ENCODE results near the gene SIPA1L3.
A peak's percentile ranks its signal among the peaks of the same experiment; 100 is the strongest.

SIPA1L3 gene

GRCh38 chr19:37966662-37967231 is 59.7 kb downstream of the SIPA1L3 start:
- TF ChIP-seq SNAI2 (CRISPR knock-in tag; IDR thresholded peaks at IDR 0.05), result no peak
- no peak for TF ChIP-seq ZFP3 (CRISPR knock-in tag; IDR thresholded peaks at IDR 0.05)
- no peak for TF ChIP-seq RARB (CRISPR knock-in tag; IDR thresholded peaks at IDR 0.05)
- TF ChIP-seq PPARA (CRISPR knock-in tag; IDR thresholded peaks at IDR 0.05; ENCODE audit: borderline replicate concordance), result no peak
- no peak for TF ChIP-seq ZNF8 (CRISPR knock-in tag; IDR thresholded peaks at IDR 0.05)
- TF ChIP-seq, protein P1, sequence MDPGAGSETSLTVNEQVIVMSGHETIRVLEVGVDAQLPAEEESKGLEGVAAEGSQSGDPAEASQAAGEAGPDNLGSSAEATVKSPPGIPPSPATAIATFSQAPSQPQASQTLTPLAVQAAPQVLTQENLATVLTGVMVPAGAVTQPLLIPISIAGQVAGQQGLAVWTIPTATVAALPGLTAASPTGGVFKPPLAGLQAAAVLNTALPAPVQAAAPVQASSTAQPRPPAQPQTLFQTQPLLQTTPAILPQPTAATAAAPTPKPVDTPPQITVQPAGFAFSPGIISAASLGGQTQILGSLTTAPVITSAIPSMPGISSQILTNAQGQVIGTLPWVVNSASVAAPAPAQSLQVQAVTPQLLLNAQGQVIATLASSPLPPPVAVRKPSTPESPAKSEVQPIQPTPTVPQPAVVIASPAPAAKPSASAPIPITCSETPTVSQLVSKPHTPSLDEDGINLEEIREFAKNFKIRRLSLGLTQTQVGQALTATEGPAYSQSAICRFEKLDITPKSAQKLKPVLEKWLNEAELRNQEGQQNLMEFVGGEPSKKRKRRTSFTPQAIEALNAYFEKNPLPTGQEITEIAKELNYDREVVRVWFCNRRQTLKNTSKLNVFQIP (CRISPR knock-in tag; IDR thresholded peaks at IDR 0.05; ENCODE audit: borderline replicate concordance, low read depth), result no peak
- TF ChIP-seq ZFP30 (CRISPR knock-in tag; IDR thresholded peaks at IDR 0.05), result no peak
- no peak for TF ChIP-seq CSDC2 (CRISPR knock-in tag; IDR thresholded peaks at IDR 0.05)
- TF ChIP-seq, protein P2, sequence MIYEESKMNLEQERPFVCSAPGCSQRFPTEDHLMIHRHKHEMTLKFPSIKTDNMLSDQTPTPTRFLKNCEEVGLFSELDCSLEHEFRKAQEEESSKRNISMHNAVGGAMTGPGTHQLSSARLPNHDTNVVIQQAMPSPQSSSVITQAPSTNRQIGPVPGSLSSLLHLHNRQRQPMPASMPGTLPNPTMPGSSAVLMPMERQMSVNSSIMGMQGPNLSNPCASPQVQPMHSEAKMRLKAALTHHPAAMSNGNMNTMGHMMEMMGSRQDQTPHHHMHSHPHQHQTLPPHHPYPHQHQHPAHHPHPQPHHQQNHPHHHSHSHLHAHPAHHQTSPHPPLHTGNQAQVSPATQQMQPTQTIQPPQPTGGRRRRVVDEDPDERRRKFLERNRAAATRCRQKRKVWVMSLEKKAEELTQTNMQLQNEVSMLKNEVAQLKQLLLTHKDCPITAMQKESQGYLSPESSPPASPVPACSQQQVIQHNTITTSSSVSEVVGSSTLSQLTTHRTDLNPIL (CRISPR knock-in tag; IDR thresholded peaks at IDR 0.05; ENCODE audit: low read depth), result no peak
- no peak for TF ChIP-seq TOX (CRISPR knock-in tag; IDR thresholded peaks at IDR 0.05; ENCODE audit: borderline replicate concordance)
- no peak for TF ChIP-seq GLIS3 (CRISPR knock-in tag; IDR thresholded peaks at IDR 0.05)
- TF ChIP-seq ARNTL (CRISPR knock-in tag; IDR thresholded peaks at IDR 0.05; ENCODE audit: borderline replicate concordance, low read depth), result no peak
- TF ChIP-seq TSHZ2 (CRISPR knock-in tag; IDR thresholded peaks at IDR 0.05), result no peak
- no peak for TF ChIP-seq ISL1 (CRISPR knock-in tag; IDR thresholded peaks at IDR 0.05)
- no peak for TF ChIP-seq ZNF565 (CRISPR knock-in tag; conservative IDR thresholded peaks at IDR 0.05; ENCODE audit: low read depth)
- no peak for TF ChIP-seq ZNF70 (CRISPR knock-in tag; IDR thresholded peaks at IDR 0.05)
- TF ChIP-seq, protein P3, sequence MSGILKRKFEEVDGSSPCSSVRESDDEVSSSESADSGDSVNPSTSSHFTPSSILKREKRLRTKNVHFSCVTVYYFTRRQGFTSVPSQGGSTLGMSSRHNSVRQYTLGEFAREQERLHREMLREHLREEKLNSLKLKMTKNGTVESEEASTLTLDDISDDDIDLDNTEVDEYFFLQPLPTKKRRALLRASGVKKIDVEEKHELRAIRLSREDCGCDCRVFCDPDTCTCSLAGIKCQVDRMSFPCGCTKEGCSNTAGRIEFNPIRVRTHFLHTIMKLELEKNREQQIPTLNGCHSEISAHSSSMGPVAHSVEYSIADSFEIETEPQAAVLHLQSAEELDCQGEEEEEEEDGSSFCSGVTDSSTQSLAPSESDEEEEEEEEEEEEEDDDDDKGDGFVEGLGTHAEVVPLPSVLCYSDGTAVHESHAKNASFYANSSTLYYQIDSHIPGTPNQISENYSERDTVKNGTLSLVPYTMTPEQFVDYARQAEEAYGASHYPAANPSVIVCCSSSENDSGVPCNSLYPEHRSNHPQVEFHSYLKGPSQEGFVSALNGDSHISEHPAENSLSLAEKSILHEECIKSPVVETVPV (CRISPR knock-in tag; IDR thresholded peaks at IDR 0.05), result no peak
- ATAC-seq, result peak; percentile 16; the same call in 2 of the 3 replicates

DNA sequence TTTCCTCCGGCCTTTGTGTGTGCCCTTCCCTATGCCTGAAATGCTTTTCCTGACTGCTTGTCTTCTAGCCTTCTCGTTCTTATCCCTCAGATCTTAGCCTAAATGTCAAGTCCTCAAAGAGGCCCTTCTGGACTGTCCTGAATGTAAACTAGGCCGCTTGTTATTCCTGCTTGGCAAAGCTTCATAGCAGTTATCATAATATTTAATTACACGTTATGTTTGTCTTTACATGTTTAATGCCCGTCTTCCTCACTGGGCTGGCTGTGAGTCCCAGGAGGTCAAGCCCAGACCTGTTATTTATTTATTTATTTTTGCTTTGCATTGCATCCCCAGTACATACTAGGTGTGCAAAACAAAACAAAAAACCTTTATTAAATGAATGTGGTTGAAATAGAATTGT is 62.7 kb downstream of the SIPA1L3 start:
- no peak for TF ChIP-seq TSHZ2 (CRISPR knock-in tag; IDR thresholded peaks at IDR 0.05)
- TF ChIP-seq GLIS3 (CRISPR knock-in tag; IDR thresholded peaks at IDR 0.05), result no peak
- no peak for TF ChIP-seq ESRRG (CRISPR knock-in tag; IDR thresholded peaks at IDR 0.05)
- TF ChIP-seq, protein P2 (CRISPR knock-in tag; IDR thresholded peaks at IDR 0.05; ENCODE audit: low read depth), result no peak
- no peak for TF ChIP-seq PPARA (CRISPR knock-in tag; IDR thresholded peaks at IDR 0.05; ENCODE audit: borderline replicate concordance)
- no peak for TF ChIP-seq ZNF70 (CRISPR knock-in tag; IDR thresholded peaks at IDR 0.05)
- TF ChIP-seq, protein P1 (CRISPR knock-in tag; IDR thresholded peaks at IDR 0.05; ENCODE audit: borderline replicate concordance, low read depth), result no peak
- no peak for TF ChIP-seq ZC3H10 (CRISPR knock-in tag; IDR thresholded peaks at IDR 0.05)
- TF ChIP-seq ARNTL (CRISPR knock-in tag; IDR thresholded peaks at IDR 0.05; ENCODE audit: borderline replicate concordance, low read depth), result no peak
- TF ChIP-seq, protein P3 (CRISPR knock-in tag; IDR thresholded peaks at IDR 0.05), result no peak
- TF ChIP-seq SNAI2 (CRISPR knock-in tag; IDR thresholded peaks at IDR 0.05), result no peak
- no peak for TF ChIP-seq ISL1 (CRISPR knock-in tag; IDR thresholded peaks at IDR 0.05)
- no peak for ATAC-seq
